ENCODE results near the gene VWA8. TPM values are rescaled to one million over a fixed set of nuclear protein-coding genes. Genes with fewer than 3 reads are reported as not detected.

Gene VWA8
- total and polyA plus RNA-seq, 2 experiments from 2014 or later = 6.3 to 24.6 TPM

DNA sequence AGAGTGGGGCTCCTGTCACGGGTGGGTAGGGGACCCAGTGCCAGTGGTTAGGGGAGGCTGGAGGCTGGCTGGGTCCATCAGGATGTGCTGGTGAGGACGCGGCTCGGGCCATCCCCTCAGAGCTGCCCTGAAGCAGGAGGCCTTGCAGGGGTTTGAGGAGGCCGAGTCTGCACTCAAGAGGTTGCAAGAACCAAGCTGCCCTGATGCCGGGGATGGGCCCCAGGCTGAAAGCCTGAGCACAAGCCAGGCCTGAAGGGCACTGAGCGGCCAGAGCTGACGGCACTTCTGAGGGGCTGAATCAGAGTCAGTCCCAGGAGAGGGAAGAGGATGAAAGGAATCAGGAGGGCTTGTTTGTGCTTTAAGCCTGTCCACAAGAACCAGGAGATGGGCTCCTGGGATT is 410.6 kb downstream of the VWA8 start (continued):
- TF ChIP-seq, protein P1, sequence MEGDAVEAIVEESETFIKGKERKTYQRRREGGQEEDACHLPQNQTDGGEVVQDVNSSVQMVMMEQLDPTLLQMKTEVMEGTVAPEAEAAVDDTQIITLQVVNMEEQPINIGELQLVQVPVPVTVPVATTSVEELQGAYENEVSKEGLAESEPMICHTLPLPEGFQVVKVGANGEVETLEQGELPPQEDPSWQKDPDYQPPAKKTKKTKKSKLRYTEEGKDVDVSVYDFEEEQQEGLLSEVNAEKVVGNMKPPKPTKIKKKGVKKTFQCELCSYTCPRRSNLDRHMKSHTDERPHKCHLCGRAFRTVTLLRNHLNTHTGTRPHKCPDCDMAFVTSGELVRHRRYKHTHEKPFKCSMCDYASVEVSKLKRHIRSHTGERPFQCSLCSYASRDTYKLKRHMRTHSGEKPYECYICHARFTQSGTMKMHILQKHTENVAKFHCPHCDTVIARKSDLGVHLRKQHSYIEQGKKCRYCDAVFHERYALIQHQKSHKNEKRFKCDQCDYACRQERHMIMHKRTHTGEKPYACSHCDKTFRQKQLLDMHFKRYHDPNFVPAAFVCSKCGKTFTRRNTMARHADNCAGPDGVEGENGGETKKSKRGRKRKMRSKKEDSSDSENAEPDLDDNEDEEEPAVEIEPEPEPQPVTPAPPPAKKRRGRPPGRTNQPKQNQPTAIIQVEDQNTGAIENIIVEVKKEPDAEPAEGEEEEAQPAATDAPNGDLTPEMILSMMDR (conservative IDR thresholded peaks at IDR 0.05; ENCODE audit: low read depth in 2 of 2) = no peak
- TF ChIP-seq EZH2 (IDR thresholded peaks at IDR 0.05; ENCODE audit: low read depth, unreplicated experiment) = no peak

DNA sequence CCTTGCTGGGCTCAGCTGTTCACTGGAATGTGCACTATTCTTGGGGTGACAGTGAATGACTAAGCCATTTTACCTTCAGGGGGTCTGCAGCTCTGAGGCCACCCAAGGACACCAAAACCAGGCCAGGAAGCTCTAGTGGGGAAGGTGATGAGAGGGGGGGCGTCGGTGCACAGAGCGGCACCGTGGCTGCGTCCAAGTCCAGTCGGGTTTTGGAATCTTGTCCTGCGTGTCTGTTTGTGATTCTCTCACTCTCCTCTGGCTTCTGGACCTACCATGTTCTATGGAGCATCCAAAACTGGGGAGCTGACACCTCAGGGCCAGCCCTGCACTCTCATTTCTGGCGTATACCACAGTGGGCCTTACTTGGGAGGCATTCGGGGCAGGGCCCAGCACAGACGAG is 411.4 kb downstream of the VWA8 start:
- Mint-ChIP-seq H3K27me3 (ENCODE audit: insufficient read depth, low read depth, poor library complexity) (peaks cover 4% of the 10 kb centered on the region), H3K9me3 (no peaks in the 10 kb centered on the region; the same call in 2 of the 3 replicates), H3K4me1 (peaks cover 11% of the 10 kb centered on the region), H3K27ac (no peak overlapping the region; the same call in 1 of the 2 replicates), H3K4me3 (no peak overlapping the region), H3K36me3 (ENCODE audit: low read depth) (no peaks in the 10 kb centered on the region; the same call in 2 of the 3 replicates)
- no peaks in the 10 kb centered on the region for H3K79me2 ChIP-seq (replicated peaks; ENCODE audit: insufficient read depth)
- H3K27ac ChIP-seq (ENCODE audit: low read depth) = no peak overlapping the region
- H2AFZ ChIP-seq = no peak overlapping the region
- H3K4me1 ChIP-seq (ENCODE audit: insufficient read depth) = no peaks in the 10 kb centered on the region
- no peaks in the 10 kb centered on the region for H3K36me3 ChIP-seq (ENCODE audit: insufficient read depth)
- H3F3A ChIP-seq (replicated peaks; ENCODE audit: low read depth) = no peaks in the 10 kb centered on the region
- no peak for DNase-seq (ENCODE audit: low spot score)
- TF ChIP-seq CREB1 (CRISPR knock-in tag; IDR thresholded peaks at IDR 0.05; ENCODE audit: low read depth) (no peak), EZH2 (IDR thresholded peaks at IDR 0.05; ENCODE audit: low read depth, unreplicated experiment) (no peak), EZH2phosphoT487 (IDR thresholded peaks at IDR 0.05; ENCODE audit: unreplicated experiment) (no peak)
- TF ChIP-seq, protein P1 (conservative IDR thresholded peaks at IDR 0.05; ENCODE audit: low read depth in 2 of 2) = no peak
- H3K27me3 ChIP-seq (ENCODE audit: insufficient read depth) = no peaks in the 10 kb centered on the region
- no peaks in the 10 kb centered on the region for H4K20me1 ChIP-seq (replicated peaks; ENCODE audit: insufficient read depth)
- H3K9me2 ChIP-seq (ENCODE audit: insufficient read depth) = no peaks in the 10 kb centered on the region
- H3K4me2 ChIP-seq = no peak overlapping the region
- no peak overlapping the region for H3K4me3 ChIP-seq
- no peak for ATAC-seq

DNA sequence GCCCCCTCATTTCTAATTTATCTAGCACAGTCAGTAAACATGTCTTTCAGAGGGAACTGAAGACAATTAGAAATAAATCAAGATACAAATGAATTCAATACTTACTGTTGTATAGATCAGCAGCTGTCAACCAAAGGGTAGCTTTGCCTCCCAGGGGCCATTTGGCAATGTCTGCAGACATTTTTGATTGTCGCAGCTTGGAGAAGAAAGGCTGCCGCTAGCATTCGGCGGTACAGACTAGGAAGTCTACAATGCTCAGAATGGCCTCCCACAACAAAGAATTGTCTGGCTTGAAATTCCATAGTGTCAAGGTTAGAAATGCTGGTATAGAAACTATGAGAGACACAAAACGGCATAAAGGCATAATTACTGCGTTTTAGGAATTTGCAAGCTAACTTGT is 412.0 kb downstream of the VWA8 start:
- H3K27ac Mint-ChIP-seq = no peak overlapping the region
- no peaks in the 10 kb centered on the region for H3K79me2 ChIP-seq (replicated peaks; ENCODE audit: insufficient read depth)
- TF ChIP-seq STAT1 (IDR thresholded peaks at IDR 0.05; ENCODE audit: unreplicated experiment) (no peak), POLR2AphosphoS5 (IDR thresholded peaks at IDR 0.05; ENCODE audit: low read depth) (no peak), NANOG (IDR thresholded peaks at IDR 0.05; ENCODE audit: borderline replicate concordance) (no peak)
- TF ChIP-seq, protein P1 (conservative IDR thresholded peaks at IDR 0.05; ENCODE audit: low read depth in 2 of 2) = no peak
- TF ChIP-seq, protein P2, sequence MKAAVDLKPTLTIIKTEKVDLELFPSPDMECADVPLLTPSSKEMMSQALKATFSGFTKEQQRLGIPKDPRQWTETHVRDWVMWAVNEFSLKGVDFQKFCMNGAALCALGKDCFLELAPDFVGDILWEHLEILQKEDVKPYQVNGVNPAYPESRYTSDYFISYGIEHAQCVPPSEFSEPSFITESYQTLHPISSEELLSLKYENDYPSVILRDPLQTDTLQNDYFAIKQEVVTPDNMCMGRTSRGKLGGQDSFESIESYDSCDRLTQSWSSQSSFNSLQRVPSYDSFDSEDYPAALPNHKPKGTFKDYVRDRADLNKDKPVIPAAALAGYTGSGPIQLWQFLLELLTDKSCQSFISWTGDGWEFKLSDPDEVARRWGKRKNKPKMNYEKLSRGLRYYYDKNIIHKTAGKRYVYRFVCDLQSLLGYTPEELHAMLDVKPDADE (IDR thresholded peaks at IDR 0.05) = no peak
- ATAC-seq (no peak), DNase-seq (ENCODE audit: low spot score) (no peak)
- H3K4me1 ChIP-seq (ENCODE audit: insufficient read depth) = no peaks in the 10 kb centered on the region
- H3K27me3 Mint-ChIP-seq (ENCODE audit: insufficient read depth, low read depth, poor library complexity) = peaks cover 7% of the 10 kb centered on the region
- H3K4me3 ChIP-seq = no peak overlapping the region
- H3K27me3 ChIP-seq (ENCODE audit: insufficient read depth) = no peaks in the 10 kb centered on the region
- H2AFZ ChIP-seq = 0 out of 2 replicates have a peak overlapping the region, but pooled peaks have one; percentile 23
- no peaks in the 10 kb centered on the region for H4K20me1 ChIP-seq (replicated peaks; ENCODE audit: insufficient read depth)
- H3K9me3 Mint-ChIP-seq = peaks cover 2% of the 10 kb centered on the region
- no peaks in the 10 kb centered on the region for H3F3A ChIP-seq (replicated peaks; ENCODE audit: low read depth)
- H3K4me1 Mint-ChIP-seq = peaks cover 14% of the 10 kb centered on the region
- H3K4me3 Mint-ChIP-seq = no peak overlapping the region
- H3K27ac ChIP-seq (ENCODE audit: low read depth) = no peak overlapping the region
- no peak overlapping the region for H3K4me2 ChIP-seq
- no peaks in the 10 kb centered on the region for H3K9me2 ChIP-seq (ENCODE audit: insufficient read depth)
- H3K36me3 ChIP-seq (ENCODE audit: insufficient read depth) = no peaks in the 10 kb centered on the region
- H3K36me3 Mint-ChIP-seq (ENCODE audit: low read depth) = peaks cover 2% of the 10 kb centered on the region; the same call in 2 of the 3 replicates

Data from GM23338 (cell line).